IMR-90 (cell line): ENCODE results near the gene DBN1. TPM values are rescaled to one million over a fixed set of nuclear protein-coding genes. Genes with fewer than 3 reads are reported as not detected.
"Not testable (repeated sequence)": the region's sequence is repeated elsewhere in the genome, so short reads cannot be mapped to it uniquely, and the experiment has no call there.

Experiments used
- ATAC-seq: fragments of 200-7000 bp; cut with Tn5 transposase; 2 replicates; pipeline ENCODE4 v1.9.1; 2020; ENCODE audit warnings: low read depth, mild to moderate bottlenecking, moderate library complexity
- BruUV-seq: library from RNA; stranded (reverse); fragments of 400-500 nt; replicated peaks from 2 replicates; lab custom pipeline; 2021; lab: Mats Ljungman, UMichigan
- CTCF ChIA-PET: fragments of 300-600 bp; formaldehyde crosslinking; extraction: SDS; loops from one replicate; lab custom pipeline; 2021; ENCODE audit warnings: antibody characterized with exemption; lab: Yijun Ruan, JAX
- POLR2A ChIA-PET: fragments of 300-600 bp; sonication (Branson Sonifier 250); formaldehyde crosslinking; loops from one replicate; lab custom pipeline; 2022; ENCODE audit warnings: antibody characterized with exemption; ENCODE audit not compliant: unreplicated experiment; lab: Charles Lee
- DNase-seq: peaks from one replicate; pipeline ENCODE4 v3.0.0; 2013
- H2AFZ ChIP-seq: replicated peaks from 2 replicates; pipeline ENCODE3; 2013; ENCODE audit warnings: low read length, mild to moderate bottlenecking; ENCODE audit not compliant: poor library complexity
- H2AK5ac ChIP-seq: 2 replicates; pipeline ENCODE4 v1.6.1; 2013; ENCODE audit warnings: low read depth, low read length, inconsistent platforms
- H2AK9ac ChIP-seq: replicated peaks from 2 replicates; pipeline ENCODE3; 2013; ENCODE audit warnings: mild to moderate bottlenecking, low read depth, low read length, moderate library complexity; ENCODE audit not compliant: poor library complexity
- H2BK120ac ChIP-seq: 2 replicates; pipeline ENCODE4 v1.6.1; 2013; ENCODE audit warnings: low read depth, low read length, inconsistent platforms
- H2BK15ac ChIP-seq: 3 replicates; pipeline ENCODE4 v1.6.1; 2013; ENCODE audit warnings: low read depth, low read length, inconsistent platforms
- H2BK20ac ChIP-seq: 2 replicates; pipeline ENCODE4 v1.6.1; 2013; ENCODE audit warnings: low read depth, mild to moderate bottlenecking, inconsistent platforms, low read length, moderate library complexity
- H2BK5ac ChIP-seq: 2 replicates; pipeline ENCODE4 v1.6.1; 2013; ENCODE audit warnings: mild to moderate bottlenecking, low read depth, low read length, inconsistent platforms; ENCODE audit not compliant: poor library complexity, severe bottlenecking
- H3K14ac ChIP-seq: replicated peaks from 2 replicates; pipeline ENCODE4 v1.6.1; 2013; ENCODE audit warnings: low read depth, low read length, inconsistent platforms
- H3K18ac ChIP-seq: 2 replicates; pipeline ENCODE4 v1.6.1; 2013; ENCODE audit warnings: low read depth, low read length, control low read depth
- H3K23ac ChIP-seq: 2 replicates; pipeline ENCODE4 v1.6.1; 2013; ENCODE audit warnings: low read depth, low read length, inconsistent platforms
- H3K27ac ChIP-seq: 2 replicates; pipeline ENCODE4 v1.5.1; 2013; ENCODE audit warnings: mild to moderate bottlenecking, control low read depth, low read length; ENCODE audit not compliant: insufficient read depth
- H3K27me3 ChIP-seq: 2 replicates; pipeline ENCODE4 v1.6.1; 2013; ENCODE audit warnings: low read length; ENCODE audit not compliant: control insufficient read depth, insufficient read depth
- H3K36me3 ChIP-seq: 2 replicates; pipeline ENCODE4 v1.6.1; 2013; ENCODE audit warnings: low read length, mixed read lengths; ENCODE audit not compliant: control insufficient read depth, insufficient read depth
- H3K4ac ChIP-seq: 2 replicates; pipeline ENCODE4 v1.6.1; 2013; ENCODE audit warnings: low read depth, low read length, inconsistent platforms
- H3K4me1 ChIP-seq: 2 replicates; pipeline ENCODE4 v1.6.1; 2013; ENCODE audit warnings: low read length, mixed read lengths; ENCODE audit not compliant: control insufficient read depth, insufficient read depth
- H3K4me2 ChIP-seq: 2 replicates; pipeline ENCODE4 v1.6.1; 2013; ENCODE audit warnings: low read depth, mild to moderate bottlenecking, control low read depth, low read length, moderate library complexity
- H3K4me3 ChIP-seq: 2 replicates; pipeline ENCODE4 v1.5.1; 2013; ENCODE audit warnings: low read depth, mild to moderate bottlenecking, control low read depth, low read length, moderate library complexity; ENCODE audit not compliant: insufficient read depth
- H3K56ac ChIP-seq: 2 replicates; pipeline ENCODE4 v1.6.1; 2013; ENCODE audit warnings: low read length, inconsistent platforms; ENCODE audit not compliant: insufficient read depth; ENCODE audit errors: extremely low read depth
- H3K79me1 ChIP-seq, 2 experiments: 2 replicates each; pipeline ENCODE4 v1.6.1; 2013; ENCODE audit warnings: low read length in 2 of 2, inconsistent platforms in 1 of 2, low read depth in 1 of 2
- H3K9ac ChIP-seq: 2 replicates; pipeline ENCODE4 v1.6.1; 2013; ENCODE audit warnings: low read depth, low read length, control low read depth
- H3K9me1 ChIP-seq: 2 replicates; pipeline ENCODE4 v1.6.1; 2013; ENCODE audit warnings: low read length, inconsistent platforms; ENCODE audit not compliant: insufficient read depth
- H3K9me3 ChIP-seq: 2 replicates; pipeline ENCODE4 v1.6.1; 2013; ENCODE audit warnings: low read length; ENCODE audit not compliant: control insufficient read depth, insufficient read depth
- H4K20me1 ChIP-seq: 2 replicates; pipeline ENCODE4 v1.6.1; 2013; ENCODE audit warnings: low read length, inconsistent platforms; ENCODE audit not compliant: insufficient read depth
- H4K5ac ChIP-seq: 2 replicates; pipeline ENCODE4 v1.6.1; 2013; ENCODE audit warnings: mild to moderate bottlenecking, low read depth, low read length, control low read depth
- H4K8ac ChIP-seq, 2 experiments: 2 replicates each; pipeline ENCODE4 v1.6.1; 2013; ENCODE audit warnings: low read depth in 2 of 2, low read length in 2 of 2, control low read depth in 1 of 2, inconsistent platforms in 1 of 2
- H4K91ac ChIP-seq: 2 replicates; pipeline ENCODE4 v1.6.1; 2013; ENCODE audit warnings: low read depth, low read length, inconsistent platforms; ENCODE audit not compliant: insufficient read depth
- CEBPB ChIP-seq: IDR thresholded peaks from 2 replicates; pipeline ENCODE4 v1.6.1; 2012; ENCODE audit warnings: low read depth, low read length, improper control_type of control experiment
- CHD1 ChIP-seq: IDR thresholded peaks from 2 replicates; pipeline ENCODE4 v1.6.1; 2012; ENCODE audit warnings: low read depth, low read length, improper control_type of control experiment
- MAZ ChIP-seq: IDR thresholded peaks from 2 replicates; pipeline ENCODE4 v1.6.1; 2012; ENCODE audit warnings: low read depth, mild to moderate bottlenecking, low read length, improper control_type of control experiment, moderate library complexity, borderline replicate concordance
- NFE2L2 ChIP-seq: fragments of 150-350 bp; IDR thresholded peaks from 2 replicates; pipeline ENCODE4 v1.6.1; 2016; ENCODE audit warnings: low read depth, mild to moderate bottlenecking, low read length
- RAD21 ChIP-seq: IDR thresholded peaks from 2 replicates; pipeline ENCODE4 v1.6.1; 2012; ENCODE audit warnings: low read length, improper control_type of control experiment
- RFX5 ChIP-seq: IDR thresholded peaks from 2 replicates; pipeline ENCODE4 v1.8.0; 2012; ENCODE audit warnings: low read depth, mild to moderate bottlenecking, low read length, moderate library complexity
- SMC3 ChIP-seq: fragments of 150-350 bp; IDR thresholded peaks from 2 replicates; pipeline ENCODE4 v1.6.1; 2016; ENCODE audit warnings: low read depth, mild to moderate bottlenecking, antibody characterized with exemption, low read length, moderate library complexity
- WGBS, 2 experiments: methylation state at CpG; one replicate each; pipeline versions ENCODE4 v1.1.5 to v1.1.7; 2013; ENCODE audit warnings: missing lambda C conversion rate in 2 of 2; ENCODE audit not compliant: insufficient read length in 1 of 2; ENCODE audit errors: extremely low coverage in 2 of 2; 5-methylcytosine and 5-hydroxymethylcytosine counted together
- dilution Hi-C: fragments of 300-500 bp; cut with HindIII; formaldehyde crosslinking; loops from one replicate; pipeline ENCODE4 v1.14.3; 2018; ENCODE audit warnings: low sequenced_read_pairs; ENCODE audit not compliant: unreplicated experiment
- in situ Hi-C: fragments of 300-500 bp; cut with MboI; formaldehyde crosslinking; loops from 3 replicates; pipeline ENCODE4 v1.14.3; 2019; ENCODE audit warnings: low sequenced_read_pairs, inconsistent platforms, mixed read lengths
- intact Hi-C: fragments of 100-400 bp; cut with micrococcal nuclease; formaldehyde crosslinking; loops from 2 replicates; pipeline ENCODE4 v1.10.0; 2022
- polyA plus RNA-seq, 3 experiments: library from polyadenylated mRNA; depleted of rRNA; stranded (reverse); fragments of >200 nt; gene quantifications; 2 replicates each; pipeline ENCODE4 v1.2.3, GENCODE V29; 2012; ENCODE audit warnings: low replicate concordance in 1 of 3
- total RNA-seq: library from RNA; depleted of rRNA; stranded (reverse); fragments of >200 nt; gene quantifications from 2 replicates; pipeline ENCODE4 v1.2.3, GENCODE V29; 2012

Gene DBN1
- total and polyA plus RNA-seq, 2 of the 4 experiments (the other 2 are of a cell fraction) = 122 to 187 TPM

DNA sequence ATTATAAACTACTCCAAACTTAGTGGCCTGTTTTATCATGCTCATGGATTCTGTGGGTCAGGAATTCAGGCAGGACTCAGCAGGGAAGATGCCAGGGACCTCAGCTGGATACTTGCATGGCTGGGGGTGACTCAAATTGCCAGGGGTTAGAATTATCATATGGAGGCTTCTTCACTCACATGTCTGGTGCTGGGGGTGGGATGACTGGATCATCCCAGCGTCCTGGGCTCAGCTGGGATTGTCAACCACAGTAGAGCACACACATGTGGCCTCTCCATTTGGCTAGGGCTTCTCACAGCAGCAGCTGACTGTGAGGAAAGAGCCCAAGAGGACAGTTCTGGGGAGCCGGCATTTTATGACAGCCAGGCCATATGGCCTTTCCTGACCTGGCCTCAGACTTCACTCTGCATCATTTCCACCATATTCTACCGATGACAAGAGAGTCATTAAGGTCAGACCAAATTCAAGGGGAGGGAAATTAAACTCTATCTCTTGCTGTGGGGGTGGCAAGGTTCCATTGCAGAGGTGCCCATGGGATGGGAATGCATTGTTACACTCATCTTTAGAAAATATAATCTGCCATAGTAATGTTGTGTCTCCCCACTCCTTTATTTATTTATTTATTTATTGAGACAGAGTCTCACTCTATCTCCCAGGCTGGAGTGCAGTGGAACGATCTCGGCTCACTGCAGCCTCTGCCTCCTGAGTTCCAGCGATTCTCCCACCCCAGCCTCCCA lies 52.2 kb downstream of the DBN1 start:
- Histone ChIP-seq H4K5ac (no peak overlapping the region), H2BK5ac (no peak overlapping the region), H3K18ac (no peak overlapping the region), H2BK120ac (no peak overlapping the region), H2AK5ac (0 out of 2 replicates have a peak overlapping the region, but pooled peaks have one; percentile 8), H3K4me1 (peaks cover 3% of the 10 kb centered on the region; the same call in 1 of the 2 replicates), H3K4ac (no peak overlapping the region), H3K36me3 (no peaks in the 10 kb centered on the region), H4K8ac (no peak overlapping the region), H3K9me1 (peaks cover 9% of the 10 kb centered on the region), H3K27ac (no peak overlapping the region), H3K56ac (no peak overlapping the region), H3K9ac (no peak overlapping the region), H2BK20ac (no peak overlapping the region), H2AFZ (no peak overlapping the region), H4K91ac (no peak overlapping the region), H3K4me3 (no peak overlapping the region), H3K79me1 (peaks cover 0 to 5% of the 10 kb centered on the region in 2 experiments; a peak in 1 of 4 replicates), H3K27me3 (no peaks in the 10 kb centered on the region), H3K9me3 (no peaks in the 10 kb centered on the region), H3K23ac (no peak overlapping the region), H2AK9ac (no peak overlapping the region), H4K20me1 (no peaks in the 10 kb centered on the region), H3K14ac (no peak overlapping the region), H2BK15ac (no peak overlapping the region), H3K4me2 (no peak overlapping the region)
- CTCF ChIA-PET = no interaction called here
- POLR2A ChIA-PET = no interaction called here
- dilution Hi-C loops = no loop called here
- DNase-seq = peak; percentile 19
- BruUV-seq = no TSS peak
- ATAC-seq = no peak
- in situ Hi-C loops = no loop called here
- intact Hi-C loops = no loop called here
- TF ChIP-seq MAZ (no peak), NFE2L2 (no peak), RFX5 (no peak), CEBPB (no peak), RAD21 (no peak), SMC3 (no peak), CHD1 (no peak)
- WGBS, 2 experiments = no CpG with 5 or more reads among the region's 6 CpGs

DNA sequence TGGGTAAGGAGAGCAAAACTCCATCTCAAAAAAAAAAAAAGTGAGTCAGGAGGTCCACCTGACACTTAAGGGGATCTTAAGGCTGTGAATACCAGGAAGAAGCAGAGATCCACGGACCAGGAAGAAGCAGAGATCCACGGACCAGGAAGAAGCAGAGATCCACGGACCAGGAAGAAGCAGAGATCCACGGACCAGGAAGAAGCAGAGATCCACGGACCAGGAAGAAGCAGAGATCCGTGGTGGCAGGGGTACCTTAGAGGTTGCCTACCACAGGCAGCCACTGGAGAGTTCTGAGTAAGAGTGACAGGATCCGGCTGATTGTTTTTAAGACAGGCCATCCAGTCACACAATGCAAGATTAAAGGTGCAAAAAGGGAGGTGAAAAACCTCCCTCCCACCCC lies 53.0 kb downstream of the DBN1 start:
- H4K20me1 ChIP-seq, H3K4ac ChIP-seq, H3K9me1 ChIP-seq, H2BK20ac ChIP-seq, H3K9me3 ChIP-seq, H3K27me3 ChIP-seq, H3K56ac ChIP-seq, H3K79me1 ChIP-seq, in situ Hi-C loops, H3K4me2 ChIP-seq, H2BK5ac ChIP-seq, H4K5ac ChIP-seq, H2BK15ac ChIP-seq, H3K4me3 ChIP-seq, H2AFZ ChIP-seq, H3K36me3 ChIP-seq, H4K91ac ChIP-seq, H2AK5ac ChIP-seq, H3K9ac ChIP-seq, dilution Hi-C loops, H3K14ac ChIP-seq, H4K8ac ChIP-seq, POLR2A ChIA-PET, H3K23ac ChIP-seq, H3K18ac ChIP-seq, H3K4me1 ChIP-seq, intact Hi-C loops, DNase-seq, H2AK9ac ChIP-seq, BruUV-seq, H2BK120ac ChIP-seq, H3K27ac ChIP-seq, ATAC-seq, CTCF ChIA-PET: not testable (repeated sequence)
- no CpG with 5 or more reads among the region's 7 CpGs for WGBS, 2 experiments
